Glutamatergic neuron (in vitro differentiated cells): ENCODE data around the gene PRKCE. TPM values are rescaled to one million over a fixed set of nuclear protein-coding genes. Genes with fewer than 3 reads are reported as not detected.

Experiments used
- DNase-seq: peaks from one replicate; pipeline ENCODE4 v3.0.0; 2022
- H3K27ac Mint-ChIP-seq: one replicate; pipeline ENCODE4 v1.8.0; 2020; ENCODE audit warnings: mild to moderate bottlenecking, mixed read lengths, inconsistent platforms; ENCODE audit not compliant: unreplicated experiment
- H3K27me3 Mint-ChIP-seq: one replicate; pipeline ENCODE4 v1.8.0; 2020; ENCODE audit warnings: mild to moderate bottlenecking, moderate library complexity, mixed read lengths, inconsistent platforms; ENCODE audit not compliant: unreplicated experiment
- H3K36me3 Mint-ChIP-seq: one replicate; pipeline ENCODE4 v1.8.0; 2020; ENCODE audit warnings: mild to moderate bottlenecking, mixed read lengths, inconsistent platforms; ENCODE audit not compliant: unreplicated experiment
- H3K4me1 Mint-ChIP-seq: one replicate; pipeline ENCODE4 v1.8.0; 2020; ENCODE audit warnings: mild to moderate bottlenecking, low read depth, mixed read lengths, inconsistent platforms; ENCODE audit not compliant: unreplicated experiment
- H3K4me3 Mint-ChIP-seq: one replicate; pipeline ENCODE4 v1.8.0; 2020; ENCODE audit warnings: mild to moderate bottlenecking, mixed read lengths, inconsistent platforms; ENCODE audit not compliant: unreplicated experiment
- H3K9me3 Mint-ChIP-seq: one replicate; pipeline ENCODE4 v1.8.0; 2020; ENCODE audit warnings: mild to moderate bottlenecking, moderate library complexity, mixed read lengths, inconsistent platforms; ENCODE audit not compliant: unreplicated experiment
- total RNA-seq: library from RNA; stranded (reverse); fragmentation: NEBNext Ultra II Directional; extraction: Animal tissue kit (Norgen Biotek cat#: 25700); gene quantifications from one replicate; pipeline ENCODE4 v1.2.1, GENCODE V29; 2021; ENCODE audit not compliant: unreplicated experiment
- TF ChIP-seq, protein P1 (sequence below): fragments of 200-600 bp; sonication (generic); IDR thresholded peaks from one replicate; pipeline ENCODE4 v1.5.0; 2021; ENCODE audit not compliant: partially characterized antibody, unreplicated experiment

PRKCE gene
- total RNA-seq, 1 donor from 2014 or later, result 74.8 TPM

GRCh38 chr2:45974762-45975408 is 323.4 kb downstream of the PRKCE start:
- Mint-ChIP-seq H3K9me3 (peaks cover 3% of the 10 kb centered on the region), H3K27me3 (no peaks in the 10 kb centered on the region), H3K4me1 (no peaks in the 10 kb centered on the region), H3K36me3 (no peaks in the 10 kb centered on the region), H3K4me3 (no peak overlapping the region), H3K27ac (no peak overlapping the region)
- no peak for DNase-seq
- TF ChIP-seq, protein P1, sequence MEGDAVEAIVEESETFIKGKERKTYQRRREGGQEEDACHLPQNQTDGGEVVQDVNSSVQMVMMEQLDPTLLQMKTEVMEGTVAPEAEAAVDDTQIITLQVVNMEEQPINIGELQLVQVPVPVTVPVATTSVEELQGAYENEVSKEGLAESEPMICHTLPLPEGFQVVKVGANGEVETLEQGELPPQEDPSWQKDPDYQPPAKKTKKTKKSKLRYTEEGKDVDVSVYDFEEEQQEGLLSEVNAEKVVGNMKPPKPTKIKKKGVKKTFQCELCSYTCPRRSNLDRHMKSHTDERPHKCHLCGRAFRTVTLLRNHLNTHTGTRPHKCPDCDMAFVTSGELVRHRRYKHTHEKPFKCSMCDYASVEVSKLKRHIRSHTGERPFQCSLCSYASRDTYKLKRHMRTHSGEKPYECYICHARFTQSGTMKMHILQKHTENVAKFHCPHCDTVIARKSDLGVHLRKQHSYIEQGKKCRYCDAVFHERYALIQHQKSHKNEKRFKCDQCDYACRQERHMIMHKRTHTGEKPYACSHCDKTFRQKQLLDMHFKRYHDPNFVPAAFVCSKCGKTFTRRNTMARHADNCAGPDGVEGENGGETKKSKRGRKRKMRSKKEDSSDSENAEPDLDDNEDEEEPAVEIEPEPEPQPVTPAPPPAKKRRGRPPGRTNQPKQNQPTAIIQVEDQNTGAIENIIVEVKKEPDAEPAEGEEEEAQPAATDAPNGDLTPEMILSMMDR, result no peak

DNA sequence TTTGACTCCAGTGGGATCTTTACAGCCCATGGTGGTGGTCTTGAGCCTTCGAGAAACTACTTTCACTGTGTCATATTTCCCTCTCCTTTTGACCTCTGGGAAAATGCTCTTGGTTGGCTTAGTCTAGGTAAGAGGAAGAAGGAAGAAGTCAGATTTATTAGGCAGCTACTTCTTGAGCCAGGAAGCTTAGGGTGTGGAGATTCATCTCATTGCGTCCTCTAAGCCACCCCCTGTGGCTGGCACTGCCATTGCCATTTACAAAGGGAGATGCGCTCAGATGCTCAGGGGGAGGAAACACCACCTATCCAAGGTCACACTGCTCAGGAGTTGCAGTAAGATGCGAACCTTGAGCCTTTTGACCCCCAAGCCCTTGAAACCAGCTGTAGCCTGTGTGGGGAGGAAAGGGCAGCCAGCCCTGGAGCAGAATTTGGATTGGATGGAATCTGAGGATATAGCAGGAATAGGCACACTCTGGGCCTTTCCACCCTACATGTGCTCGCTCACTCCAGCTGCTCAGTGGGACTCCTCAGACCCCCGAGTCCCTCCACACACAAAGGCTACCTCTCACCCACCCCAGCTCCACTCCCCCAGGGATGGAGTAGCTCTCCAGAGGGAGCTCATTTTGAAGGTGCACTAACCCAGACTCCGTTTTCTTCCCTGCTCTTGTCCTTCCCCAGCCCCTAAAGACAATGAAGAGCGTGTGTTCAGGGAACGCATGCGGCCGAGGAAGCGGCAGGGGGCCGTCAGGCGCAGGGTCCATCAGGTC is 324.5 kb downstream of the PRKCE start:
- DNase-seq, result no peak
- H3K4me3 Mint-ChIP-seq, result no peak overlapping the region
- TF ChIP-seq, protein P1, result no peak
- no peaks in the 10 kb centered on the region for H3K27me3 Mint-ChIP-seq
- no peak overlapping the region for H3K27ac Mint-ChIP-seq
- H3K36me3 Mint-ChIP-seq, result no peaks in the 10 kb centered on the region
- H3K4me1 Mint-ChIP-seq, result no peaks in the 10 kb centered on the region
- peaks cover 3% of the 10 kb centered on the region for H3K9me3 Mint-ChIP-seq

DNA sequence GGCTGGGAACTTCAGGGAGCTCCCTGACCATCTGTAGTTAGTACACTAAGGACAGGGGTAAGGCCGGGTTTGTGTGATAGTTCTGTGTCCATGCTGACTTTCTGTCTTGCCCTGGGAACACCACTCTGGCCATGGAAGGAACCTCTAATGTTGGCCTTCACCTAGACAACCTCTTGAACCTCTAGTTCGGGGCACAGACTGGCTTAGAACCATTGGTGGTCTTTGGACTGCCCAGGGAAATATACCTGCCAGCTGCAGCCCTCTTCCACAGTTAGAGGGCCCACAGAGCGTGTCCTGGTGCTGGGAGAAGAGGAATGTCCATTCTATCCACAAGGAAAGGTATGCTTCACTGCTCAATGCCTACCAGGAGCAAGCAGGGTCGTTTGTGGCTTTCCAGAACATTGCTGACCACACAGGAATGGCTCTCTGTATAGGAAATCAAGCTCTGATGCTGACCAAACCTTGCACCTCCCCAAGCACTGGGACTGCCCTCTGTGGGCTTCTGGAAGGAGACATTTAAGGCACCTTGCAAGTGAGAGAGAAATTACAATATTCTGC is 326.9 kb downstream of the PRKCE start:
- TF ChIP-seq, protein P1, result no peak
- peaks cover 7% of the 10 kb centered on the region for H3K9me3 Mint-ChIP-seq
- H3K27ac Mint-ChIP-seq, result no peak overlapping the region
- H3K27me3 Mint-ChIP-seq, result peaks cover 2% of the 10 kb centered on the region
- H3K4me3 Mint-ChIP-seq, result no peak overlapping the region
- H3K4me1 Mint-ChIP-seq, result no peaks in the 10 kb centered on the region
- no peak for DNase-seq
- peaks cover 9% of the 10 kb centered on the region for H3K36me3 Mint-ChIP-seq

- Mint-ChIP-seq H3K36me3 (peaks cover 9% of the 10 kb centered on the region), H3K27me3 (peaks cover 2% of the 10 kb centered on the region), H3K9me3 (peaks cover 11% of the 10 kb centered on the region), H3K4me1 (no peaks in the 10 kb centered on the region), H3K27ac (no peak overlapping the region), H3K4me3 (no peak overlapping the region)
- no peak for DNase-seq
- TF ChIP-seq, protein P1, result no peak
These were observed 327.6 kb downstream of the PRKCE start for GRCh38 chr2:45979065-45979464.
